Measurements from ENCODE around the gene CLEC17A.

CLEC17A gene

DNA sequence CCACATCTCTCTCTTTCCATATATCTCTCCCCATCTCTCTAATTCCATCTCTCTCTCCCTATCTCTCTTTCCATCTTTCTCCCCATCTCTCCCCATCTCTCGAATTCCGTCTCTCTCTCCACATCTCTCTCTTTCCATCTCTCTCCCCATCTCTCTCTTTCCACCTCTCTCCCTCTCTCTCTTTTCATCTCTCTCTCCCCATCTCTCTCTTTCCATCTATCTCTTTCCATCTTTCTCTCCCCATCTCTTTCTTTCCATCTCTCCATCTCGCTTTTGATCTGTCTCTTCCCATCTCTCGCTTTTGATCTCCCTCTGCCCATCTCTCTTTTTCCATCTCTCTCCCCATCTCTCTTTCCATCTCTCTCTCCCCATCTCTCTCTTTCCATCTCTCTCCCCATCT is 66.1 kb downstream of the CLEC17A start:
- in situ Hi-C loops (cut with HindIII; ENCODE audit: low sequenced_read_pairs), result no loop called here

DNA sequence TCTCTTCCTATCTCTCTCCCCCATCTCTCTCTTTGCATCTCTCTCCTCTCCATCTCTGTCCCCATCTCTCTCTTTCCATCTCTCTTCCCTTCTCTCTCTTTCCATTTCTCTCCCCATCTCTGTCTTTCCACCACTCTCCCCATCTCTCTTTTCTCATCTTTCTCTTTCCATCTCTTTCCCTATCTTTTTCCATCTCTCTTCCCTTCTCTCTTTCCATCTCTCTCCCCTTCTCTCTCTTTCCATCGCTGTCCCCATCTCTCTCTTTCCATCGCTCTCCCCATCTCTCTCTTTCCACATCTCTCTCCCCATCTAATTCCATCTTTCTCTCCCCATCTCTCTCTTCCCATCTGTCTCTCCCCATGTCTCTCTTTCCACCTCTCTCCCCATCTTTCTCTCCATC is 67.3 kb downstream of the CLEC17A start:
- in situ Hi-C loops (cut with HindIII; ENCODE audit: low sequenced_read_pairs), result no loop called here

DNA sequence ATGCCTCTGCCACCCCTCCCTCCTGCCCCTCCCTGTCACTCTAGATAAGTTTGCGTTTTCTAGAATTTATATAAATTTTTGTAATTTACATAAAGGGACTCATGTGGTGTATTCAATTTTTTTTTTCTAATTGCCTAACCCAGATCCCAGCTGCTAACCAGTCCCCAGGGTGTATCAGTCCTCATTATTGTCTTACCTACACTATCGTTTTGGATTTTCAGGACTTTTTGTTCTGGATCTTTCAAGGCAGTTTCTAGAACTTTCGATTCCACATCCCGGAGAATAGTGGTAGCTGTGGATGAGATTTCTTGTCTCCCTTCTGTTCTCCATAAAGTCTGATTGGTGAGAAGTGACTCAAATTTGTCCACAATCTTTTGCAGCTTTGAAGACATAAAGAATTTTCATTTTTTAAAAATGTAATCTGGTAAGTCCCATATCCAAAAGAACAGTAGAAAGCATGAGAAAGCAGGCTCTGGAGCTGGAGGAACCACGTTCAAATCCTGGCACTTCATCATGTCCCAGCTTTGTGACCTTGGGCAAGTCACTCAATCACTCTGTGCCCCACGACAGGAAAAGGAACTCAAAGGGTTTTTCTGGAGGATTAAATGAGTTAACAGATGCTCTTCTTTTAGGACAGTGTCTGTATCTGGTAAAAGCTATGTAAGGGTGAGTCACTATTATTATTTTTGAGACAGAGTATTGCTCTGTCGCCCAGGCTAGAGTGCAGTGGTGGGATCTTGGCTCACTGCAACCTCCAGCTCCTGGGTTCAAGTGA is 72.1 kb downstream of the CLEC17A start:
- in situ Hi-C loops (cut with HindIII; ENCODE audit: low sequenced_read_pairs), result no loop called here

DNA sequence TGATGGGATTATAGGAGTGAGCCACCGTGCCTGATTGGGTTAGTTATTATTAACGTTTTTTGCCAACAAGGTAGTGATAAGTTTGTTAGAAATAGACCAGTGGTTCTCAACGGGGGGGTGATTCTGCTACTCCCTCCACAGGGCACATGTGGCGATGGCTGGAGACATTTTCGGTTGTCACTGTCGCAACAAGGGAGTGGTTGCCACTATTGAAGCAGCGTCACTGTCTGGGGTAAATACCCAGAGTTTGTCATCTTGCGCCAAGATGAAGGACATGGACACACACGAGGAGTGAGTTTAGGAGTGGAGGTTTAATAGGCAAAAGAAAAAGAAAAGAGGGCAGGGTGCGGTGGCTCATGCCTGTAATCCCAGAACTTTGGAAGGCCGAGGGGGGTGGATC is 72.8 kb downstream of the CLEC17A start:
- in situ Hi-C loops (cut with HindIII; ENCODE audit: low sequenced_read_pairs), result no loop called here

DNA sequence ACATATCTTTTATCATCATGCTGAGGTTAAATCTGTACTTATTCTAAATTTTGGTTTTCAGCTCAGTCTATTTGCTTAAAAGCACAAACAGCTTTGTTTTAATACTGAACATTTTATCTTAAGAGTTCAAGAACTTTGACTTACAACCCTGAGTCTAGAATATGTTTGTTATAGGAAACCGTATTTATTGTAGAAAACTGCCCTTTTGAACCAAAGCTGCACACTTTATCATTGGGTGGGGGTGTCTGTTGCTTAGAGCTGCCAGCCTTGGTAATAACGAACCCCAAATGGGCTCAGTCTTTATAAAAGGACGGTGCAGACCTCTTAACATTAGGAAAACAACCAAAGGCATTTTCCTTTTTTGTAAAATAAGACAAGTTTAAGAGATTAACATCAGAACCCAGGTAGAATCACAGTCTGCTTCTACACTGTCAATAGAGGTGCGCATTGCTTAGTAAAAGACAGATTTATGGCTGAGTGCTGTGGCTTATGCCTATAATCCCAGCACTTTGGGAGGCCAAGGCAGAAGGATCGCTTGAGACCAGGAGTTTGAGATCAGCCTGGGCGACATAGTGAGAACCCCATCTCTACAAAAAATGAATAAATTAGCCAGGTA is 77.1 kb downstream of the CLEC17A start:
- in situ Hi-C loops (cut with HindIII; ENCODE audit: low sequenced_read_pairs), result no loop called here

DNA sequence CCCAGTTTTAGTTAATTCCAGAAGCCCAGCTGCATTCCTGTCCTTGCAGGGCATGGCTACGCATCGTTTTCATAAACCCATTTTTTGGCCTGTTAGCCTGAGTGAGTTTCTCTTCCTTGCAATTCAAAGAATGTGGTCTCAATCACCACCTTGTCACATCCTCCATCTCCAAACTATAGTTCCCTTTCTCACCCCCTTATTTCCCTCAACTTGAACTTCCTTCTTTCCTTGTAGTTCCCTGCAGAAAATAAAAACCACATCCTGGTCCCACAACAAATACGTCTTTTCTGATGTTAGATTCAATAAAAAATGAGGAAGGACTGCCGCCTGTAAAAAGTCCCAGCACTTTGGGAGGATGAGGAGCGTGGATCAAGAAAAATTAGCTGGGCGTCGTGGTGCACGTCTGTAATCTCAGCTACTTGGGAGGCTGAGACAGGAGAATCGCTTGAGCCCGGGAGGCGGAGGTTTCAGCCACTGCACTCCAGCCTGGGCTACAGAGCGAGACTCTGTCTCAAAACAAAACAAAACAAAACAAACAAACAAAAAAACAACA is 78.6 kb downstream of the CLEC17A start:
- in situ Hi-C loops (cut with HindIII; ENCODE audit: low sequenced_read_pairs), result no loop called here
